KMS-11 (cell line): Measurements from ENCODE around the gene SDK2.

ENCODE experiments used
- H2AFZ ChIP-seq: fragments of 200-600 bp; sonication (generic); 2 replicates; pipeline ENCODE4 v1.6.1; 2016; ENCODE audit warnings: antibody characterized with exemption, mixed run types, low read depth
- H3K27ac ChIP-seq: fragments of 200-600 bp; sonication (generic); 2 replicates; pipeline ENCODE4 v1.6.1; 2016; ENCODE audit warnings: mild to moderate bottlenecking, mixed run types
- H3K27me3 ChIP-seq: fragments of 200-600 bp; sonication (generic); 2 replicates; pipeline ENCODE4 v1.6.1; 2017; ENCODE audit warnings: mild to moderate bottlenecking, low read depth, mixed run types, moderate library complexity; ENCODE audit not compliant: insufficient read depth
- H3K36me3 ChIP-seq: fragments of 200-600 bp; sonication (generic); 2 replicates; pipeline ENCODE4 v1.6.1; 2017; ENCODE audit warnings: mild to moderate bottlenecking, mixed run types; ENCODE audit not compliant: insufficient read depth
- H3K4me1 ChIP-seq: fragments of 200-600 bp; sonication (generic); 2 replicates; pipeline ENCODE4 v1.6.1; 2016; ENCODE audit warnings: mild to moderate bottlenecking, low read depth, mixed run types; ENCODE audit not compliant: poor library complexity, severe bottlenecking
- H3K4me2 ChIP-seq: fragments of 200-600 bp; sonication (generic); 2 replicates; pipeline ENCODE4 v1.7.0; 2016; ENCODE audit warnings: mild to moderate bottlenecking, mixed run types
- H3K4me3 ChIP-seq: fragments of 200-600 bp; sonication (generic); IDR thresholded peaks from 2 replicates; pipeline ENCODE4 v1.6.1; 2017; ENCODE audit warnings: low read depth, low read length, mixed read lengths; ENCODE audit not compliant: insufficient read depth
- H3K79me2 ChIP-seq: fragments of 200-600 bp; sonication (generic); 2 replicates; pipeline ENCODE4 v1.6.1; 2016; ENCODE audit warnings: low read depth, mixed run types; ENCODE audit not compliant: insufficient read depth
- H3K9ac ChIP-seq: fragments of 200-600 bp; sonication (generic); 2 replicates; pipeline ENCODE4 v1.6.1; 2016; ENCODE audit warnings: mild to moderate bottlenecking, mixed run types
- H4K20me1 ChIP-seq: fragments of 200-600 bp; sonication (generic); 2 replicates; pipeline ENCODE4 v1.6.1; 2016; ENCODE audit warnings: mild to moderate bottlenecking, mixed run types; ENCODE audit not compliant: insufficient read depth
- TF ChIP-seq, protein P1 (sequence below): fragments of 200-600 bp; sonication (generic); conservative IDR thresholded peaks from 2 replicates; pipeline ENCODE4 v1.6.1; 2017; ENCODE audit warnings: low read depth, mild to moderate bottlenecking, antibody characterized with exemption, low read length, moderate library complexity, mixed read lengths

SDK2 gene

DNA sequence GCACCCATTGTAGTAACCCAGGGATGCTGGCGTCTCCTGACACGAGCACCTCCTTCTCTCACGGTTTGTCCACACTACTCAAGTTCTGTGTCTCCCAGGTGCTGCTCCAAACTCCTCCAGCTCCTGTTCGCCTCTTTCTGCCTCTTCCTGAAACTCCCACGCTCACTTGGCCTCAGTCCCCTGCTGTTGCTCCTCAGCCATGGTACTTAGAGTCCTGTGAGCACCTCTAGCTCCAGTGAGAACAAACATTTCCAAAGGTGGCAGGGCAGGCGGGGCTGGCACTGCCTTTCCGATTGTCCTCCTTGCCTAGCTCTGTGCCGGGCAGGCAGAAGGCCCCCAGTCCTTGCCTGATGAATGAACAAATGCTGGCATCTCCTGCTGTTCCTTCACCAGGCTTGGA, 146.1 kb downstream of the SDK2 start:
- TF ChIP-seq, protein P1, sequence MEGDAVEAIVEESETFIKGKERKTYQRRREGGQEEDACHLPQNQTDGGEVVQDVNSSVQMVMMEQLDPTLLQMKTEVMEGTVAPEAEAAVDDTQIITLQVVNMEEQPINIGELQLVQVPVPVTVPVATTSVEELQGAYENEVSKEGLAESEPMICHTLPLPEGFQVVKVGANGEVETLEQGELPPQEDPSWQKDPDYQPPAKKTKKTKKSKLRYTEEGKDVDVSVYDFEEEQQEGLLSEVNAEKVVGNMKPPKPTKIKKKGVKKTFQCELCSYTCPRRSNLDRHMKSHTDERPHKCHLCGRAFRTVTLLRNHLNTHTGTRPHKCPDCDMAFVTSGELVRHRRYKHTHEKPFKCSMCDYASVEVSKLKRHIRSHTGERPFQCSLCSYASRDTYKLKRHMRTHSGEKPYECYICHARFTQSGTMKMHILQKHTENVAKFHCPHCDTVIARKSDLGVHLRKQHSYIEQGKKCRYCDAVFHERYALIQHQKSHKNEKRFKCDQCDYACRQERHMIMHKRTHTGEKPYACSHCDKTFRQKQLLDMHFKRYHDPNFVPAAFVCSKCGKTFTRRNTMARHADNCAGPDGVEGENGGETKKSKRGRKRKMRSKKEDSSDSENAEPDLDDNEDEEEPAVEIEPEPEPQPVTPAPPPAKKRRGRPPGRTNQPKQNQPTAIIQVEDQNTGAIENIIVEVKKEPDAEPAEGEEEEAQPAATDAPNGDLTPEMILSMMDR = no peak
- Histone ChIP-seq H3K4me3 (no peak overlapping the region), H3K4me1 (no peaks in the 10 kb centered on the region), H3K4me2 (no peak overlapping the region), H2AFZ (no peak overlapping the region), H3K27me3 (peaks cover 72% of the 10 kb centered on the region; the same call in 1 of the 2 replicates), H3K36me3 (no peaks in the 10 kb centered on the region), H4K20me1 (no peaks in the 10 kb centered on the region), H3K79me2 (no peaks in the 10 kb centered on the region), H3K27ac (no peak overlapping the region), H3K9ac (no peak overlapping the region)

DNA sequence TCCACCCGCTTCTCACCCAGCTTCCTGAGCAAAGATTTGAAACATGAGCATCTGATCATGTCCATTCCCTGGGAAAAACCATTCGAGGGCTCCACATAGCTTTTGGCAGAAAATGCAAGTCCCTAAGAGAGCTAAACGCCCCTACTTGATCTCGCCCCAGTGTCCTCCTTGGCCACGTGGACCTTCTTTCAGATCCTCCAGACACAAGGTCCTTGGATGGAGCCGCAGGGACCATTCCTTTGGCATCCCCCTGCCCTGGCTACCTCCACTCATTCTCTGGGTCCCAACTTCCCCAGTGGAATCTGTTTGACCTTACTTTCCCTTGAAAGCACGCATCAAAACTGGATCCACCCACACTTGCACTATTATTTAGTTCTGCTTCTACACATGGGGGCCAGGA, 146.5 kb downstream of the SDK2 start:
- TF ChIP-seq, protein P1 = no peak

DNA sequence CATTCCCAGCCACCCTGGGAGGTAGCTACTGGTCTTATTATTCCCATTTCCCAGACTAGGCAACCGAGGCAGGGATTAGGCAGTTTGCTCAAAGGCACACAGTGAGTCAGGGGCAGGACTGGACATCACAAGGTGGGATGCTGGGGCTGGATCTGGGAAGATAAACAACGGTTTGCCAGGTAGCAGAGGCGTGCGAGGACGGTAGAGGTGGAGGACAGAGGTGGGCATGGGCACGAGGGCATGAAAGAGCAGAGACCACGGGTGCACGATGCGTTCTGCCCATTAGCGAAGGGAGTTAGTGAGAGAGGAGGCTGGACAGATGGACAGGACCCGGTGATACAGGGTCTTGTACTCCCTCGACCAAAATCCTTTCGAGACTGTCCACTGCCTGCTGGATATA, 148.0 kb downstream of the SDK2 start:
- no peaks in the 10 kb centered on the region for H3K79me2 ChIP-seq
- no peak overlapping the region for H3K9ac ChIP-seq
- TF ChIP-seq, protein P1 = no peak
- peaks cover 81% of the 10 kb centered on the region; the same call in 1 of the 2 replicates for H3K27me3 ChIP-seq
- H3K4me2 ChIP-seq = no peak overlapping the region
- H3K36me3 ChIP-seq = no peaks in the 10 kb centered on the region
- H4K20me1 ChIP-seq = no peaks in the 10 kb centered on the region
- no peak overlapping the region for H3K4me3 ChIP-seq
- H3K27ac ChIP-seq = no peak overlapping the region
- H3K4me1 ChIP-seq = no peaks in the 10 kb centered on the region
- no peak overlapping the region for H2AFZ ChIP-seq

More for the DNA sequence above, 146.5 kb downstream of the SDK2 start:
- Histone ChIP-seq H3K4me1 (no peaks in the 10 kb centered on the region), H2AFZ (no peak overlapping the region), H3K4me3 (no peak overlapping the region), H4K20me1 (no peaks in the 10 kb centered on the region), H3K79me2 (no peaks in the 10 kb centered on the region), H3K27me3 (peaks cover 71% of the 10 kb centered on the region; the same call in 1 of the 2 replicates), H3K4me2 (no peak overlapping the region), H3K9ac (no peak overlapping the region), H3K36me3 (no peaks in the 10 kb centered on the region), H3K27ac (no peak overlapping the region)

DNA sequence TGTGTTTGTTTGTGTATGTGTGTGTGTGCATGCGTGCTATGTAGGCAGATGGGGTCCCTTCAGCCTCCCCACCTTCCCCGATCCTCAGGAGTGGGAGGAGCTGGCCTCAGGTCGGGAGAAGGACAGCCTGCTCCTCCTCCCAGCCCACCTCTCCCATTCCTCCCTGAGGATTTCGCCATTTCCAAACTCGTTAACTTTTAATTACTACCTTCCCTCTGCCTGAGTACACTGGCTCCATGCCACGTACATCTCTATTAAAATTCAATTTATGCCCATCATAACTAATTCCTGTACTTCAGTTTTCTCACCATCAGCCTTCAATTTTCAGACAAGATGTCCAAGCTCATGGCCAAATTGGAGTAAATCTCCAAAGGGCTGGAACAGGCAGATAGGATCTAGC, 148.6 kb downstream of the SDK2 start:
- Histone ChIP-seq H3K9ac (no peak overlapping the region), H3K79me2 (no peaks in the 10 kb centered on the region), H2AFZ (no peak overlapping the region), H3K4me3 (no peak overlapping the region), H3K27me3 (peaks cover 85% of the 10 kb centered on the region), H3K27ac (no peak overlapping the region), H3K4me1 (no peaks in the 10 kb centered on the region), H3K4me2 (no peak overlapping the region), H4K20me1 (no peaks in the 10 kb centered on the region), H3K36me3 (no peaks in the 10 kb centered on the region)
- TF ChIP-seq, protein P1 = no peak

DNA sequence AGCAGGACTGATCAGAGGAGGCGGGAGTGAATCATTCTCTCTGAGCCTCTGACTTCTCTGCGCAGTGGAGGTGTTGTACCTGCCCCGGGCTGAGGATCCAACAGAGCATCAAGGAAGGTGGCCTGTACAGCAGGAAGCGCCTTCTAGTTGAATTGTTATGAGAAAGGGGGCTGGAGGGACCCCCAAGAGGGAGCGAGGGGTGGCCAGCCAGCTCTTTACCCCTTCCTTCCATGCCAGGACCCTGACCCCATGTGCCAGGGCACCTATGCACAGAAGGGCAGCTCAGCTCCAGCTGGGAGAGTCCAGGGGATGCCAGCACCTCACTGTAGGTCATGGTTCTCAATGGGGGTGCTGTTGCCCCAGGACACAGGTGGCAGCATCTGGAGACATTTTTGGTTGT, 149.3 kb downstream of the SDK2 start:
- Histone ChIP-seq H3K27me3 (peaks cover 89% of the 10 kb centered on the region), H3K9ac (no peak overlapping the region), H3K4me1 (no peaks in the 10 kb centered on the region), H3K4me3 (no peak overlapping the region), H3K4me2 (no peak overlapping the region), H3K36me3 (no peaks in the 10 kb centered on the region), H3K79me2 (no peaks in the 10 kb centered on the region), H3K27ac (no peak overlapping the region), H2AFZ (no peak overlapping the region), H4K20me1 (no peaks in the 10 kb centered on the region)
- TF ChIP-seq, protein P1 = no peak
